CD14-positive monocyte (primary cell): ENCODE measurements around the gene RNF223. TPM values are rescaled to one million over a fixed set of nuclear protein-coding genes. Genes with fewer than 3 reads are reported as not detected.

Source experiments
- DNase-seq, 3 donors: peaks; one replicate each; pipeline ENCODE4 v3.0.0-alpha.2; 2011 to 2022
- H2AFZ ChIP-seq: 2 replicates; pipeline ENCODE4 v1.6.0; 2012; ENCODE audit warnings: mild to moderate bottlenecking, low read depth, low read length, inconsistent platforms; ENCODE audit not compliant: insufficient read depth, poor library complexity, severe bottlenecking
- H3K27ac ChIP-seq, 2 donors: 1 replicate in 1 of 2; 2 replicates in 1 of 2; pipeline ENCODE4 v1.5.1; 2012 to 2013; ENCODE audit warnings: low read length in 2 of 2, control low read depth in 1 of 2, inconsistent platforms in 1 of 2, low read depth in 1 of 2, mild to moderate bottlenecking in 1 of 2
- H3K27me3 ChIP-seq, 2 donors: one replicate each; pipeline versions ENCODE4 v1.6.0 to v1.6.1; 2011 to 2013; ENCODE audit warnings: low read length in 2 of 2; ENCODE audit not compliant: control insufficient read depth in 2 of 2, insufficient read depth in 2 of 2
- H3K36me3 ChIP-seq, 2 donors: replicated peaks in 1 of 2; 1 replicate in 1 of 2; 2 replicates in 1 of 2; pipeline versions ENCODE4 v1.5.1 to v1.6.1; 2012 to 2013; ENCODE audit warnings: low read length in 2 of 2, control low read depth in 1 of 2, inconsistent platforms in 1 of 2, mild to moderate bottlenecking in 1 of 2; ENCODE audit not compliant: insufficient read depth in 2 of 2, control insufficient read depth in 1 of 2
- H3K4me1 ChIP-seq, 2 donors: 1 replicate in 1 of 2; 2 replicates in 1 of 2; pipeline versions ENCODE4 v1.5.1 to v1.6.1; 2012 to 2013; ENCODE audit warnings: low read length in 2 of 2, control low read depth in 1 of 2, inconsistent platforms in 1 of 2, mild to moderate bottlenecking in 1 of 2, moderate library complexity in 1 of 2; ENCODE audit not compliant: insufficient read depth in 2 of 2, control insufficient read depth in 1 of 2
- H3K4me2 ChIP-seq: replicated peaks from 2 replicates; pipeline ENCODE3; 2012; ENCODE audit warnings: low read length, moderate library complexity, mild to moderate bottlenecking; ENCODE audit not compliant: poor library complexity, severe bottlenecking; ENCODE audit errors: extremely low read depth
- H3K4me3 ChIP-seq, 3 experiments: fragments of 200-600 bp in 1 of 3; sonication (generic) in 1 of 3; replicated peaks in 1 of 3; 1 replicate in 2 of 3; 2 replicates in 1 of 3; pipeline ENCODE4 v1.5.1; 2011 to 2013; ENCODE audit warnings: low read length in 3 of 3, mild to moderate bottlenecking in 3 of 3, control low read depth in 2 of 3, low read depth in 2 of 3, inconsistent platforms in 1 of 3, moderate library complexity in 1 of 3
- H3K79me2 ChIP-seq: 2 replicates; pipeline ENCODE4 v1.6.0; 2012; ENCODE audit warnings: mild to moderate bottlenecking, control low read depth, inconsistent platforms, low read length, moderate library complexity; ENCODE audit not compliant: insufficient read depth
- H3K9ac ChIP-seq: 2 replicates; pipeline ENCODE4 v1.6.0; 2017; ENCODE audit warnings: low read length, mild to moderate bottlenecking; ENCODE audit not compliant: insufficient read depth, poor library complexity, severe bottlenecking
- H3K9me3 ChIP-seq, 2 donors: replicated peaks in 1 of 2; 1 replicate in 1 of 2; 2 replicates in 1 of 2; pipeline versions ENCODE4 v1.5.1 to v1.6.1; 2012 to 2013; ENCODE audit warnings: low read length in 2 of 2, control low read depth in 1 of 2; ENCODE audit not compliant: control insufficient read depth in 1 of 2, insufficient read depth in 1 of 2
- H4K20me1 ChIP-seq: 2 replicates; pipeline ENCODE4 v1.6.0; 2012; ENCODE audit warnings: mild to moderate bottlenecking, low read length, control low read depth, moderate library complexity; ENCODE audit not compliant: insufficient read depth
- H3K27ac Mint-ChIP-seq, 7 donors: one replicate each; pipeline ENCODE4 v1.8.0; 2020; ENCODE audit warnings: mild to moderate bottlenecking in 7 of 7, mixed read lengths in 7 of 7, moderate library complexity in 6 of 7, inconsistent platforms in 2 of 7
- H3K27me3 Mint-ChIP-seq, 3 donors: one replicate each; pipeline ENCODE4 v1.8.0; 2021 to 2022; ENCODE audit warnings: low read depth in 3 of 3, mild to moderate bottlenecking in 3 of 3, mixed read lengths in 3 of 3, moderate library complexity in 3 of 3, inconsistent platforms in 1 of 3
- H3K36me3 Mint-ChIP-seq, 2 donors: one replicate each; pipeline ENCODE4 v1.8.0; 2020; ENCODE audit warnings: mixed read lengths in 2 of 2, inconsistent platforms in 1 of 2, mild to moderate bottlenecking in 1 of 2
- H3K4me1 Mint-ChIP-seq: one replicate; pipeline ENCODE4 v1.8.0; 2020; ENCODE audit warnings: mild to moderate bottlenecking, mixed read lengths
- H3K4me3 Mint-ChIP-seq, 2 donors: one replicate each; pipeline ENCODE4 v1.8.0; 2020; ENCODE audit warnings: mild to moderate bottlenecking in 2 of 2, mixed read lengths in 2 of 2, moderate library complexity in 1 of 2
- H3K9me3 Mint-ChIP-seq, 7 donors: one replicate each; pipeline ENCODE4 v1.8.0; 2020 to 2022; ENCODE audit warnings: mixed read lengths in 7 of 7, mild to moderate bottlenecking in 6 of 7, moderate library complexity in 6 of 7, inconsistent platforms in 2 of 7
- WGBS: methylation state at CpG from one replicate; pipeline ENCODE4 v1.1.5; 2013; ENCODE audit warnings: missing lambda C conversion rate; ENCODE audit not compliant: insufficient coverage; 5-methylcytosine and 5-hydroxymethylcytosine counted together
- intact Hi-C, 2 donors: fragments of 100-400 bp; cut with micrococcal nuclease; formaldehyde crosslinking; loops; one replicate each; pipeline versions ENCODE4 v1.15.0 to v1.15.1; 2023
- polyA plus RNA-seq, 3 donors: library from polyadenylated mRNA; depleted of rRNA in 1 of 3; unstranded in 2 of 3; stranded (reverse) in 1 of 3; fragments of 300-500 nt in 2 of 3; fragments of >200 nt in 1 of 3; fragmentation: Illumina TruSeq in 2 of 3; gene quantifications; 1 replicate in 2 of 3; 2 replicates in 1 of 3; pipeline ENCODE4 v1.2.3, GENCODE V29; 2012 to 2021
- TF ChIP-seq, protein P1 (sequence below): fragments of 200-600 bp; IDR thresholded peaks from one replicate; pipeline ENCODE4 v1.8.0; 2022; ENCODE audit warnings: antibody characterized with exemption, mild to moderate bottlenecking

RNF223 gene
- polyA plus RNA-seq, 3 donors = not detected

DNA sequence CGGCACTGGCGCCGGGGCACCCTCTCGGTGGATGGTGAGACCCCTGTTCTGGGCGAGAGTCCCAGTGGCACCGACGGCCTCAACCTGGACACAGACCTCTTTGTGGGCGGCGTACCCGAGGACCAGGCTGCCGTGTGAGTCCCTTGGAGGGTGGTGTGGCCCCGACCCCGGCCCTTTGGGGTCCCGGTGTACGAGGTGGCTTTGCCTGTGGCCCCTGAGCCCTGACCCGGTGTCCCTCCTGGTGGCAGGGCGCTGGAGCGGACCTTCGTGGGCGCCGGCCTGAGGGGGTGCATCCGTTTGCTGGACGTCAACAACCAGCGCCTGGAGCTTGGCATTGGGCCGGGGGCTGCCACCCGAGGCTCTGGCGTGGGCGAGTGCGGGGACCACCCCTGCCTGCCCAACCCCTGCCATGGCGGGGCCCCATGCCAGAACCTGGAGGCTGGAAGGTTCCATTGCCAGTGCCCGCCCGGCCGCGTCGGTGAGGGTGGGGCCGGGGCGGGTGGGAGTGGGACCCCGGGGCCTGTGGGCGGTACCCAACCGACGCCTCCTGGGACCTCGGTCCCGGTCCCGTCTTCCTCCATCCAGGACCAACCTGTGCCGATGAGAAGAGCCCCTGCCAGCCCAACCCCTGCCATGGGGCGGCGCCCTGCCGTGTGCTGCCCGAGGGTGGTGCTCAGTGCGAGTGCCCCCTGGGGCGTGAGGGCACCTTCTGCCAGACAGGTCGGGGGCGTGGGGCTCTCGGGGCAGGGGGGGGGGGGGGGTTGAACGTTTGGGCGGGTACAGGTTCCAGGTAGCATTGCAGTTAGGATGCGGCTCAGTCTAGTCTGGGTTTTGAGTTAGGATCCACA is 24.6 kb downstream of the RNF223 start:
- Mint-ChIP-seq H3K9me3 (peaks cover 0 to 2% (median 0%) of the 10 kb centered on the region in 7 donors), H3K36me3 (no peaks in the 10 kb centered on the region), H3K4me3 (no peak overlapping the region), H3K27ac (no peak overlapping the region), H3K27me3 (peaks cover 0 to 4% (median 2%) of the 10 kb centered on the region in 3 donors), H3K4me1 (no peaks in the 10 kb centered on the region)
- Histone ChIP-seq H3K4me3 (no peak overlapping the region), H3K4me2 (no peak overlapping the region), H2AFZ (no peak overlapping the region), H3K79me2 (no peaks in the 10 kb centered on the region), H3K9me3 (no peaks in the 10 kb centered on the region), H3K27ac (no peak overlapping the region), H3K9ac (no peak overlapping the region), H4K20me1 (no peaks in the 10 kb centered on the region), H3K27me3 (no peaks in the 10 kb centered on the region), H3K4me1 (no peaks in the 10 kb centered on the region), H3K36me3 (no peaks in the 10 kb centered on the region)
- no peak for DNase-seq
- TF ChIP-seq, protein P1, sequence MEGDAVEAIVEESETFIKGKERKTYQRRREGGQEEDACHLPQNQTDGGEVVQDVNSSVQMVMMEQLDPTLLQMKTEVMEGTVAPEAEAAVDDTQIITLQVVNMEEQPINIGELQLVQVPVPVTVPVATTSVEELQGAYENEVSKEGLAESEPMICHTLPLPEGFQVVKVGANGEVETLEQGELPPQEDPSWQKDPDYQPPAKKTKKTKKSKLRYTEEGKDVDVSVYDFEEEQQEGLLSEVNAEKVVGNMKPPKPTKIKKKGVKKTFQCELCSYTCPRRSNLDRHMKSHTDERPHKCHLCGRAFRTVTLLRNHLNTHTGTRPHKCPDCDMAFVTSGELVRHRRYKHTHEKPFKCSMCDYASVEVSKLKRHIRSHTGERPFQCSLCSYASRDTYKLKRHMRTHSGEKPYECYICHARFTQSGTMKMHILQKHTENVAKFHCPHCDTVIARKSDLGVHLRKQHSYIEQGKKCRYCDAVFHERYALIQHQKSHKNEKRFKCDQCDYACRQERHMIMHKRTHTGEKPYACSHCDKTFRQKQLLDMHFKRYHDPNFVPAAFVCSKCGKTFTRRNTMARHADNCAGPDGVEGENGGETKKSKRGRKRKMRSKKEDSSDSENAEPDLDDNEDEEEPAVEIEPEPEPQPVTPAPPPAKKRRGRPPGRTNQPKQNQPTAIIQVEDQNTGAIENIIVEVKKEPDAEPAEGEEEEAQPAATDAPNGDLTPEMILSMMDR = no peak
- WGBS = 93% methylated on average over 51 of the region's 57 CpGs
- intact Hi-C loops = no loop called here

DNA sequence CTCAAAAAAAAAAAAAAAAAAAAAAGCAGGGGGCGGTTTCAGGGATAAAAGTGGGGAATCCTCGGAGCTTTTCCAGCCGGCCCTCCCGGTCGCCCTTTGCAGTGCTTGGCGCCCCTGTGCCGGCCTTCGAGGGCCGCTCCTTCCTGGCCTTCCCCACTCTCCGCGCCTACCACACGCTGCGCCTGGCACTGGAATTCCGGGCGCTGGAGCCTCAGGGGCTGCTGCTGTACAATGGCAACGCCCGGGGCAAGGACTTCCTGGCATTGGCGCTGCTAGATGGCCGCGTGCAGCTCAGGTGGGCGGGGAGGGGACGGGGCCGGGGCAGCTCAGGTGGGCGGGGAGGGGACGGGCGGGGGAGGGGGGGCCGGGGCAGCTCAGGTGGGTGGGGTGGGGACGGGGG is 25.3 kb downstream of the RNF223 start:
- 97% methylated on average over 13 of the region's 28 CpGs for WGBS
- no peak overlapping the region for H3K27ac Mint-ChIP-seq

More for the DNA sequence above, 25.3 kb downstream of the RNF223 start:
- Histone ChIP-seq H3K27me3 (no peaks in the 10 kb centered on the region), H3K36me3 (no peaks in the 10 kb centered on the region), H3K4me3 (no peak overlapping the region), H3K9ac (no peak overlapping the region), H4K20me1 (no peaks in the 10 kb centered on the region), H3K4me1 (no peaks in the 10 kb centered on the region), H3K9me3 (no peaks in the 10 kb centered on the region), H3K79me2 (no peaks in the 10 kb centered on the region), H3K27ac (no peak overlapping the region), H3K4me2 (no peak overlapping the region), H2AFZ (no peak overlapping the region)
- no peak for DNase-seq
- H3K4me3 Mint-ChIP-seq = no peak overlapping the region
- TF ChIP-seq, protein P1 = no peak
- no peaks in the 10 kb centered on the region for H3K4me1 Mint-ChIP-seq
- intact Hi-C loops = no loop called here
- no peaks in the 10 kb centered on the region for H3K36me3 Mint-ChIP-seq
- peaks cover 0 to 4% (median 2%) of the 10 kb centered on the region in 3 donors for H3K27me3 Mint-ChIP-seq
- peaks cover 0 to 2% (median 0%) of the 10 kb centered on the region in 7 donors for H3K9me3 Mint-ChIP-seq
